HG03103 (cell line): Measurements from ENCODE around the gene FHL2.

Experiments
- ATAC-seq: cut with Tn5 transposase; IDR thresholded peaks from one replicate; pipeline ENCODE4 v1.9.1; 2021; ENCODE audit warnings: low read depth; ENCODE audit not compliant: unreplicated experiment

Gene FHL2

DNA sequence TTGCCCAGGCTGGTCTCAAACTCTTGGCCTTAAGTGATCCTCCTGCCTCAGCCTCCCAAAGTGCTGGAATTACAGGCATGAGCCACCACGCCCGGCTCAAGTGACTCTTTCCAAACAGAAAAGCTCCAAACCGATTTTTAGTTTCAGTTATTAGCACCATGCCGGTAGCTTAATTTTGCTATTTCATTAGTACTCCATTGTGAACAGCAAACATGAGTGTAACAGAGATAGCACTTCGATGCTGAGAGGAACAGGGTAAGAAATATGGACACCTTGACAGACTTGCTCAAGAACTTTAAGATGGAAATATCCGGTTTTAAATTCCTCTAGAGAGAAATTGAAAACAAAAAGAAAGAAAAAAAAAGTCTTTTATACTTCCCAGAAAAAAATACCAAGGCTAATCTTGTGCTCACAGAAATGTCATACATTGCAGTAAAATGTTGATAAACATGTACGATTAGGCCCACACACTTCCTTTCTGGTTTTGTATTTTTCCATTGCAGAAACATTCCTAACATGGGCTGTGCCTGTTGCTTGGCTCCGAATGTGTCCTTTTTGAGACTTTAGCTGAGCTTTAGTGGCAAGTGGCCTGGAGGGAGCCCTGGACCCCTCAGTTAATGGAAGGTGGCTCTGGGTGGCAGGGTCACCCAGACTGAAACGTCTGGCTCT lies 18.3 kb downstream of the FHL2 start:
- no peak for ATAC-seq

- no peak for ATAC-seq
These were observed 19.1 kb downstream of the FHL2 start for GRCh38 chr2:105379741-105380186.

- ATAC-seq, result no peak
These were observed 19.9 kb downstream of the FHL2 start for GRCh38 chr2:105378921-105379383.

- no peak for ATAC-seq
These were observed 20.5 kb downstream of the FHL2 start for GRCh38 chr2:105378276-105378840.

DNA sequence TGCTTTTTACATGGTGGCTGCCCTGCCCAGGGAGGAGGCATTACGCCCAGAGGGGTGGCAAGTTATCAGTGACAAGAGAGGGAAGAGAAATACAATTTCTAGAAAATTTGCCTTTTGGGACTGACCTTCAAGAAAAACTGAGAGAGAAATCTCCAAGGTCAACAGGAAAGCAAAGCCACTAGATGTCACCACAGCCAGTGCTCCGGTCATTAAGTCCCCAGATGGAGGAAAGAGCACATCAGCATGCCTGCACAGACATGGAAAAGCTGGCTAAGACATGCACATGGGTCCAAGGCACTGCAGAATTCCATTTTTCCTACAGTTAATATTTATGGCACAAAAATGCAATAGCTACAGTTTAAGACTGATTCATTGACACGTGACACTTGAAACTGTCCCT lies 21.0 kb downstream of the FHL2 start:
- no peak for ATAC-seq

DNA sequence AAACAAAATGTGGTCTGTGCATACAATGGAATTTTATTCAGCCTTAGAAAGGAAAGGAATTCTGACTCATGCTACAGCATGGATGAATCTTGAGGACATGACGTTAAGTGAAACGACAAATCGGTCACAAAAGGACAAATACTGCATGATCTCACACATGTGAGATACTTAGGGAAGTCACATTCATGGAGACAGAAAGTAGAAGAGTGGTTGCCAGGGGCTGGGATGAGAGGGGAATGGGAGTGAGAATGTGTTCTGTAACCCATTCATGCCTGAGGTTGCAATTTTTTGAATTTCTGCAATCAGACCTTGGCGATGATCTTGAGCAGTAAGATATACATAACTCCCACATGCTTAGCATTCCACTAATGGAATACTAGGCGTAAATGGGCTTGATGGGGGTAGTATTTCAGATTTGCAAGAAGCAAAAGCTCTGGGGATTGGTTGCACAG lies 22.0 kb downstream of the FHL2 start:
- ATAC-seq, result no peak

GRCh38 chr2:105376010-105376409 lies 22.8 kb downstream of the FHL2 start:
- no peak for ATAC-seq

GRCh38 chr2:105375001-105375561 lies 23.8 kb downstream of the FHL2 start:
- no peak for ATAC-seq

- peak; percentile 65 for ATAC-seq
These were observed 24.9 kb downstream of the FHL2 start for GRCh38 chr2:105373895-105374401.

DNA sequence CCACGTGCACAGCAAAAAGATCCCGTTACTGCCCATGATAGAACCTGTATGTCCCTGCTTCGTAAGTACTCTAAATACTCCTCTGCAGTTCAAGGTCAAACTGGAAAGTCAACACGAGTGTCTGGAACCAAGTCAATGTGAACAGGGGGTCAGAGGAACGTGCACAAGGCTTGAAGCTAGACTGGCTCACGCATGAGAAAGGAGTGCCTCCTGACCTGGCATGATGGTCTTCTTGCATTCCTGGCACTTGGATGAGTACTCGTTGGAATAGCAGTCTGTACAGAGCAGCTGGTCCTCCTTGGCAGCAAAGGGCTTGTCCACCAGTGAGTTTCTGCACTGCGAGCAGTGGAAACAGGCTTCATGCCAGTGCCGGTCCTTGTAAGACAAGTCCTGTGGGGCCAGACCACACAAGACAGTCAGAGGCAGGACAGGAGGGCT lies 25.5 kb downstream of the FHL2 start:
- ATAC-seq, result no peak

GRCh38 chr2:105371810-105372209 lies 27.0 kb downstream of the FHL2 start:
- no peak for ATAC-seq

DNA sequence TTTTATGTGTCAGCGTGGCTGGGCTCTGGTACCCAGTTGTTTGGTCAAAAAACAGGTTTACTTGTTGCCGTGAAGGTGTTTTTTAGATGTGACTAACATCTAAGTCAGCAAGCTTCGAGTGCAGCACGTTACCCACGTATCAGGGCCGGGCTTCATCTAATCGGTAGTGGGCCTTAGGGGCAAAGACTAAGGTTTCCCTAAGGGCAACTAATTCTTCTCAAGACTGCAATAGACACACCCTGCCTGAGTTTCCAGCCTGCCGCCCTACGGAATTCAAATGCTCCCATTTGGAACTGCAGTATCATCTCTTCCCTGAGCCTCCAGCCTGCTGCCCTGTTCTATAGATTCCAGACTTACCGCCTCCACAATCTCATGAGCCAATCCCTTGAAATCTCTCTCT lies 27.7 kb downstream of the FHL2 start:
- no peak for ATAC-seq

GRCh38 chr2:105369777-105370690 lies 28.8 kb downstream of the FHL2 start:
- peak; percentile 96 for ATAC-seq

GRCh38 chr2:105368759-105369408 lies 30.0 kb downstream of the FHL2 start:
- no peak for ATAC-seq

GRCh38 chr2:105365206-105365605 lies 33.6 kb downstream of the FHL2 start:
- no peak for ATAC-seq

- no peak for ATAC-seq
These were observed 34.3 kb downstream of the FHL2 start for GRCh38 chr2:105364436-105365139.

GRCh38 chr2:105362862-105363591 lies 35.8 kb downstream of the FHL2 start:
- no peak for ATAC-seq

DNA sequence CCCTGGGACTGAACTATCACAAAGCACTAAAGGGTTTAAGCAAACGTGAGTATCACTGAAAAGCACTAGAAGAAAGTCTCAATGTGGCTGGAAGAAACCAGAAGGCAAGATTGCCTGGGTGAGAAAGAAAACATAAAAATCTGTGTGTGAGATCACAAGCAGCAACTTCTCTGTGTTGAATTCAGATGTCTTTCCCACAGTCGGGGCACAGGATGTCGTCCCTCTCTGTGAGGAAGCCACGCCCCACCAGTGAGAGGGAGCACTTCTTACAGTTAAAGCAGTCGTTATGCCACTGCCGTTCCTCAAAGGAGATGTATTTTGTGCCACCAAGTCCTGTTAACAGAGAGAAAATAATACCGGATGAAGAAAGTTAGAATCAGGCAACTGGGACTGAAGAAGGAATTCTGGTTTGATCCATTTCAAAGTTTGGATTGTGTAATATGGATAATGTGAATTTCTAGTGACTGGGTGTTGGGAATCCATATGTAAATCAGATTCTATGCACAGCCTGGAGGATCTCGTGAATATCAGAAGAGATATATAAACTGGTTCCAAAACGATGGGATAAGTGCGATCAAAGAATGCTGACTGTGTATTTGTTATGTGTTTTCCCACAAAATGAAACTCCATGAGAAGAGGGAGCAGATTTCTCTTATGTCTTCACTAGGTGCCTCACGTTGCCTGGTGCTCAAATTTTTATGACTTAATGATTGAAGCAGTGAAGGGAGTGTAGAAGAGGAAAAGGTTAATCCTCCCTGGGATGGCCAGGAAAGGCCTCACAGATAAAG lies 37.6 kb downstream of the FHL2 start:
- ATAC-seq, result no peak
